Measurements from ENCODE around the gene PHOX2A. TPM values are rescaled to one million over a fixed set of nuclear protein-coding genes. Genes with fewer than 3 reads are reported as not detected.
"Not testable (repeated sequence)": the region's sequence is repeated elsewhere in the genome, so short reads cannot be mapped to it uniquely, and the experiment has no call there.

The PHOX2A gene
- total and polyA plus RNA-seq, 2 donors = 0.90 to 1.1 TPM

DNA sequence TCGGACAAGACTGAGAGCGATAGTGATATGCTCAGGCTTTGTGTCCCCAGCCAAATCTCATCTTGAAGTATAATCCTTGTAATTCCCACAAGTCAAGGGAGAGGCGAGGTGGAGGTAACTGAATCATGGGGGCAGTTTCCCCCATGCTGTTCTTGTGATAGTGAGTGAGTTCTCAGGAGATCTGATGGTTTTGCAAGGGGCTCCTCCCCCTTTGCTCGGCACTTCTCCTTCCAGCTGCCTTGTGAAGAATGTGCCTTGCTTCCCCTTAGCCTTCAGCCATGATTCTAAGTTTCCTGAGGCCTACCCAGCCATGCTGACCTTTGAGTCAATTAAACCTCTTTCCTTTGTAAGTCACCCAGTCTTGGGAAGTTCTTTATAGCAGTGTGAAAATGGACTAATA lies 34.9 kb downstream of the PHOX2A start:
- no peak for DNase-seq (ENCODE audit: extremely low spot score)
- Histone ChIP-seq H3K36me3 (ENCODE audit: insufficient read depth) (no peaks in the 10 kb centered on the region), H3K27ac (ENCODE audit: low read depth) (no peak overlapping the region), H3K4me1 (ENCODE audit: insufficient read depth) (no peaks in the 10 kb centered on the region), H3K4me3 (ENCODE audit: low read depth, low read length) (no peak overlapping the region)
- 70% methylated on average over 4 of the region's 4 CpGs for WGBS

- Histone ChIP-seq H3K36me3 (ENCODE audit: insufficient read depth) (no peaks in the 10 kb centered on the region), H3K27ac (ENCODE audit: low read depth) (no peak overlapping the region), H3K4me3 (ENCODE audit: low read depth, low read length) (no peak overlapping the region), H3K4me1 (ENCODE audit: insufficient read depth) (no peaks in the 10 kb centered on the region)
- WGBS = 71% methylated on average over 3 of the region's 3 CpGs
- no peak for DNase-seq (ENCODE audit: extremely low spot score)
Observed at GRCh38 chr11:72208281-72208680, 35.7 kb downstream of the PHOX2A start.

GRCh38 chr11:72206794-72207193 lies 37.2 kb downstream of the PHOX2A start:
- 85% methylated on average over 2 of the region's 2 CpGs for WGBS
- not testable (repeated sequence) for H3K4me1 ChIP-seq (ENCODE audit: insufficient read depth); DNase-seq (ENCODE audit: extremely low spot score); H3K27ac ChIP-seq (ENCODE audit: low read depth); H3K36me3 ChIP-seq (ENCODE audit: insufficient read depth); H3K4me3 ChIP-seq (ENCODE audit: low read depth, low read length)

DNA sequence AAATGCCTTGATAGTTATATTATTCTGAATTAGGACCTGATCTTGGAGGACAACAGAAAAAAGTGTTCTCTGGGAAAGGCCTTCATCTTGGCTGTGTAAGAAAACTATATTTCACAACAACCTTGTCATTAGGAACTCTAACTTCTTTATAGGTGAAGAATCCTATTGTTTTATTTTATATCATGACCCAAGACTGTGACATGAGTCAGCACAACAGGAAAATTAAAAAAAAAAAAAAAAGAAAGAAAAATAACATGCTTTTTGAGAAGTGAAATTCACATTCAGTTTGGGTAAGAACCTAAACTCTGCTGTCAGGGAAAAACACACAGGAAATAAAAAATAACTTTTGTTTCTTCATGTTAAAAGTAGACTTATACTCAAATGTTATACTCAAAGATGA lies 39.1 kb downstream of the PHOX2A start:
- Histone ChIP-seq H3K36me3 (ENCODE audit: insufficient read depth) (no peaks in the 10 kb centered on the region), H3K4me3 (ENCODE audit: low read depth, low read length) (no peak overlapping the region), H3K4me1 (ENCODE audit: insufficient read depth) (no peaks in the 10 kb centered on the region), H3K27ac (ENCODE audit: low read depth) (no peak overlapping the region)
- DNase-seq (ENCODE audit: extremely low spot score) = no peak

- WGBS = 54% methylated on average over 2 of the region's 2 CpGs
- DNase-seq (ENCODE audit: extremely low spot score) = no peak
- no peak overlapping the region for H3K27ac ChIP-seq (ENCODE audit: low read depth)
- H3K4me3 ChIP-seq (ENCODE audit: low read depth, low read length) = no peak overlapping the region
- no peaks in the 10 kb centered on the region for H3K36me3 ChIP-seq (ENCODE audit: insufficient read depth)
- no peaks in the 10 kb centered on the region for H3K4me1 ChIP-seq (ENCODE audit: insufficient read depth)
Observed at GRCh38 chr11:72203163-72203562, 40.8 kb downstream of the PHOX2A start.

GRCh38 chr11:72202571-72202970 lies 41.4 kb downstream of the PHOX2A start:
- WGBS = 97% methylated on average over 6 of the region's 6 CpGs

DNA sequence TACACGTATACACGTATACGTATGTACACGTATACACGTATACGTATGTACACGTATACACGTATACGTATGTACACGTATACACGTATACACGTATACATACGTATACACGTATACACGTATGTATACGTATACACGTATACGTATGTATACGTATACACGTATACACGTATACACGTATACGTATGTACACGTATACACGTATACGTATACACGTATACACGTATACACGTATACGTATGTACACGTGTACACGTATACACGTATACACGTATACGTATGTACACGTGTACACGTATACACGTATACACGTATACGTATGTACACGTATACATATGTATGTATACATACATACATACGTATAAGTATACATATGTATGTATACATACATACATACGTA lies 42.5 kb downstream of the PHOX2A start:
- not testable (repeated sequence) for H3K4me1 ChIP-seq (ENCODE audit: insufficient read depth); DNase-seq (ENCODE audit: extremely low spot score); H3K36me3 ChIP-seq (ENCODE audit: insufficient read depth); H3K4me3 ChIP-seq (ENCODE audit: low read depth, low read length); H3K27ac ChIP-seq (ENCODE audit: low read depth)
- WGBS = 95% methylated on average over 42 of the region's 43 CpGs

More at GRCh38 chr11:72202571-72202970, 41.4 kb downstream of the PHOX2A start:
- no peak overlapping the region for H3K27ac ChIP-seq (ENCODE audit: low read depth)
- H3K36me3 ChIP-seq (ENCODE audit: insufficient read depth) = no peaks in the 10 kb centered on the region
- no peak overlapping the region for H3K4me3 ChIP-seq (ENCODE audit: low read depth, low read length)
- no peak for DNase-seq (ENCODE audit: extremely low spot score)
- H3K4me1 ChIP-seq (ENCODE audit: insufficient read depth) = no peaks in the 10 kb centered on the region

- no peak for DNase-seq (ENCODE audit: extremely low spot score)
- Histone ChIP-seq H3K4me3 (ENCODE audit: low read depth, low read length) (no peak overlapping the region), H3K4me1 (ENCODE audit: insufficient read depth) (no peaks in the 10 kb centered on the region), H3K36me3 (ENCODE audit: insufficient read depth) (no peaks in the 10 kb centered on the region), H3K27ac (ENCODE audit: low read depth) (no peak overlapping the region)
- 86% methylated on average over 12 of the region's 12 CpGs for WGBS
Observed at GRCh38 chr11:72195518-72196270, 48.3 kb downstream of the PHOX2A start.

DNA sequence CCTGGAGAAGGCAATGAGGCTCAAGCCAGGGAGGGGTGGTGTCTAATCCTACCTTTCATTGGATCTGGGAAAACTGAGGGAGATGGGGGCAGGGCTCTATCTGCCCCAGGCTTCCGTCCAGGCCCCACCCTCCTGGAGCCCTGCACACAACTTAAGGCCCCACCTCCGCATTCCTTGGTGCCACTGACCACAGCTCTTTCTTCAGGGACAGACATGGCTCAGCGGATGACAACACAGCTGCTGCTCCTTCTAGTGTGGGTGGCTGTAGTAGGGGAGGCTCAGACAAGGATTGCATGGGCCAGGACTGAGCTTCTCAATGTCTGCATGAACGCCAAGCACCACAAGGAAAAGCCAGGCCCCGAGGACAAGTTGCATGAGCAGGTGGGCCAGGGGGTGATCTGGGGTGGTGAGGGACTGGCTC lies 52.0 kb downstream of the PHOX2A start, which contains the start of gene FOLR1:
FOLR1 (plus strand) TSS at position 180 of the 421 bp plus-strand sequence; CDS start at position 214, 34 bp downstream.
- DNase-seq (ENCODE audit: extremely low spot score) = no peak
- H3K4me3 ChIP-seq (ENCODE audit: low read depth, low read length) = no peak within 1 kb of the TSS
- H3K36me3 ChIP-seq (ENCODE audit: insufficient read depth) = no peaks in the 10 kb centered on the region
- no peaks in the 10 kb centered on the region for H3K4me1 ChIP-seq (ENCODE audit: insufficient read depth)
- H3K27ac ChIP-seq (ENCODE audit: low read depth) = no peak within 1 kb of the TSS
- 87% methylated on average over 5 of the region's 5 CpGs for WGBS

GRCh38 chr11:72190631-72191071 lies 53.3 kb downstream of the PHOX2A start:
- H3K36me3 ChIP-seq (ENCODE audit: insufficient read depth) = no peaks in the 10 kb centered on the region
- H3K4me3 ChIP-seq (ENCODE audit: low read depth, low read length) = no peak overlapping the region
- DNase-seq (ENCODE audit: extremely low spot score) = no peak
- H3K4me1 ChIP-seq (ENCODE audit: insufficient read depth) = no peaks in the 10 kb centered on the region
- H3K27ac ChIP-seq (ENCODE audit: low read depth) = no peak overlapping the region
- 74% methylated on average over 5 of the region's 5 CpGs for WGBS

DNA sequence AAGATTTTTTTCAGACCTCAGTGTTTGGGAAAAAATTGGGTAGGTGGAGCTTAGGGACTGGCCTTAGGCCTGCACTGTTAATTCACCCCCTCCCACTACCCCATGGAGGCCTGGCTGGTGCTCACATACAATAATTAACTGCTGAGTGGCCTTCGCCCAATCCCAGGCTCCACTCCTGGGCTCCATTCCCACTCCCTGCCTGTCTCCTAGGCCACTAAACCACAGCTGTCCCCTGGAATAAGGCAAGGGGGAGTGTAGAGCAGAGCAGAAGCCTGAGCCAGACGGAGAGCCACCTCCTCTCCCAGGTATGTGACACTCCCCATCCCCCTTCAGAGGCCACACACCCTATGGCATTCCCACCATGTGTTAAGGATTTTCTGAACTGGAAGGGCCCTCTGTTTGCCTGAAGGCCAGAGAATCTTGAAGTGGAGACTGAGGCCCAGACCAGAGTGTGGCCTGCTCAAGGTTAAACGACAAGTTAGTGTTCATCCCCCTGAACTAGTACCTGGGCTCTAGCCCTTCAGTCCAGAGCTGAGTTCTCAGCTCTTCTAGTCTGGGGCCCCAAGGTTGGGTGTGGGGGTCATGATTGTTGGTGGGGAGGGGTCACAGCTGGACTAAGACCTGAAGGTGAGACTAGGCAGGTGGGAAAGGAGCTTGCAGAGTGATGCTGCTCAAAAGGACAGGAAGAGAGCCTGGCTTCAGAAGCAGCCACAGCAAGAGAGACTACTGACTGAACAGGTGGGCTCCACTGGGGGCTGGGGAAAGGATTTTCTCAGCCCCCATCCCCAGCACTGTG lies 54.3 kb downstream of the PHOX2A start:
- Histone ChIP-seq H3K27ac (ENCODE audit: low read depth) (no peak overlapping the region), H3K36me3 (ENCODE audit: insufficient read depth) (no peaks in the 10 kb centered on the region), H3K4me1 (ENCODE audit: insufficient read depth) (no peaks in the 10 kb centered on the region), H3K4me3 (ENCODE audit: low read depth, low read length) (no peak overlapping the region)
- DNase-seq (ENCODE audit: extremely low spot score) = no peak
- 46% methylated on average over 3 of the region's 3 CpGs for WGBS
